Psoas muscle (tissue), 8 donors: ENCODE results near the gene ENSA. TPM values are rescaled to one million over a fixed set of nuclear protein-coding genes. Genes with fewer than 3 reads are reported as not detected.

ENCODE experiments used
- ATAC-seq, 4 donors: fragments of 200-7000 bp; cut with Tn5 transposase; one replicate each; pipeline ENCODE4 v1.9.1; 2020; ENCODE audit warnings: moderate library complexity in 3 of 4, mild to moderate bottlenecking in 2 of 4
- DNase-seq, 2 donors: peaks; one replicate each; pipeline ENCODE4 v3.0.0-alpha.2; 2020
- H3K27ac ChIP-seq: fragments of 200-600 bp; one replicate; pipeline ENCODE4 v1.8.0; 2022
- H3K27me3 ChIP-seq, 3 donors: fragments of 200-600 bp in 1 of 3; one replicate each; pipeline versions ENCODE4 v1.6.1 to v1.8.0; 2013 to 2022; ENCODE audit warnings: low read length in 2 of 3, mild to moderate bottlenecking in 2 of 3, moderate library complexity in 1 of 3; ENCODE audit not compliant: insufficient read depth in 3 of 3
- H3K36me3 ChIP-seq, 2 donors: fragments of 200-600 bp in 1 of 2; one replicate each; pipeline versions ENCODE4 v1.6.1 to v1.8.0; 2013 to 2022; ENCODE audit warnings: low read depth in 1 of 2, mild to moderate bottlenecking in 1 of 2, moderate library complexity in 1 of 2; ENCODE audit not compliant: insufficient read depth in 1 of 2
- H3K4me1 ChIP-seq: fragments of 200-600 bp; one replicate; pipeline ENCODE4 v1.8.0; 2022
- H3K4me3 ChIP-seq: fragments of 200-600 bp; one replicate; pipeline ENCODE4 v1.8.0; 2022; ENCODE audit warnings: mild to moderate bottlenecking
- H3K9me3 ChIP-seq: fragments of 200-600 bp; one replicate; pipeline ENCODE4 v1.8.0; 2022
- CTCF ChIP-seq: fragments of 200-600 bp; IDR thresholded peaks from one replicate; pipeline ENCODE4 v1.8.0; 2022; ENCODE audit warnings: antibody characterized with exemption
- WGBS, 3 donors: extraction: QIAGEN DNeasy Blood & Tissue Kit; methylation state at CpG; one replicate each; pipeline versions ENCODE4 v1.1.6 to v1.1.7; 2013; 5-methylcytosine and 5-hydroxymethylcytosine counted together
- intact Hi-C, 2 donors: fragments of 100-400 bp; cut with DNase I; formaldehyde crosslinking; loops; one replicate each; pipeline versions ENCODE4 v1.11.0 to v1.14.2; 2022
- long read RNA-seq, 2 donors: library from polyadenylated mRNA; unstranded; transcript quantifications; one replicate each; pipeline ENCODE4 v2.0.0, GENCODE V29; 2021
- polyA plus RNA-seq, 3 donors: library from polyadenylated mRNA; stranded (reverse); fragments of 200-250 nt; gene quantifications; one replicate each; pipeline ENCODE4 v1.2.3, GENCODE V29; 2013
- total RNA-seq, 4 donors: library from RNA; stranded (reverse); fragmentation: NEBNext Ultra II Directional in 2 of 4; extraction: Animal tissue kit (Norgen Biotek cat#: 25700) in 2 of 4; gene quantifications; one replicate each; pipeline versions ENCODE4 v1.2.1 to v1.2.4, GENCODE V29; 2021 to 2023
- donor health status: healthy with polysubstance abuse.
- donor health status: DM: no; HTN: no; CAD: no; lungs with moderate emphysema.
- donor health status: Bipolar disorder and iron deficiency.
- donor health status: healthy.
- donor health status: DM: yes; HTN: yes; CAD: no.
- donor health status: DM: no; HTN: no; CAD: no.
- donor health status: DM: no; HTN: no; CAD: no.
- donor health status: DM: yes; HTN: yes; CAD: no.

The ENSA gene
- total RNA-seq = 100 to 1,000 TPM; 120 to 196 (median 162) TPM
- 100 to 1,000 TPM in 2 of 3 donors, 10 to 100 TPM in 1; 76.7 to 199 (median 130) TPM for polyA plus RNA-seq
- long read RNA-seq, donor 1, transcript ENSA-201 (3 exons, 2,818 nt) = major isoform, 89 of 112 reads
- long read RNA-seq, donor 1, transcript ENSA-208 (4 exons, 2,085 nt) = minor isoform, 6 of 112 reads
- long read RNA-seq, donor 1, partial matches to known transcripts = 3 of 112 reads
- long read RNA-seq, donor 1, other reads (novel, unspliced or antisense) = 12 of 112 reads
- long read RNA-seq, donor 2, transcript ENSA-201 (3 exons, 2,818 nt) = major isoform, 217 of 273 reads
- long read RNA-seq, donor 2, transcript ENSA-211 (3 exons, 793 nt) = minor isoform, 12 of 273 reads
- long read RNA-seq, donor 2, partial matches to known transcripts = 7 of 273 reads
- long read RNA-seq, donor 2, other reads (novel, unspliced or antisense) = 31 of 273 reads

GRCh38 chr1:150629115-150629928, at the start of gene ENSA:
TSS of gene ENSA (minus strand) at chr1:150629612. CDS start at chr1:150629470, 142 bp downstream.
- peak within 1 kb of the TSS; percentile 93 for H3K27ac ChIP-seq
- 0 to 1% (median 0%) methylated on average over 46 to 49 of the region's 49 CpGs for WGBS, 3 donors
- intact Hi-C loops = loop anchor here (2.0 to 10.0 kb wide), 3 partner anchors 69 to 155 kb away; partner anchors contain the start of gene TARS2 (in 1 of the 2)

GRCh38 chr1:150678988-150679387, 49.6 kb upstream of the ENSA start:
- 96 to 100% (median 97%) methylated on average over 1 of the region's 1 CpG for WGBS, 3 donors
- no peak overlapping the region for H3K27ac ChIP-seq
- H3K4me1 ChIP-seq = no peaks in the 10 kb centered on the region
- no peak for ATAC-seq
- intact Hi-C loops = no loop called here
- no peaks in the 10 kb centered on the region for H3K9me3 ChIP-seq
- peaks cover 0 to 44% of the 10 kb centered on the region in 2 donors for H3K36me3 ChIP-seq
- H3K4me3 ChIP-seq = no peak overlapping the region
- no peak for DNase-seq
- no peaks in the 10 kb centered on the region for H3K27me3 ChIP-seq
- no peak for TF ChIP-seq CTCF

More at GRCh38 chr1:150629115-150629928, at the start of gene ENSA:
- Histone ChIP-seq H3K27me3 (no peaks in the 10 kb centered on the region), H3K9me3 (no peaks in the 10 kb centered on the region), H3K36me3 (peaks cover 8 to 36% of the 10 kb centered on the region in 2 donors), H3K4me1 (peaks cover 30% of the 10 kb centered on the region), H3K4me3 (peak within 1 kb of the TSS; percentile 77)
- no peak for TF ChIP-seq CTCF
- DNase-seq (peak; percentile 97 to 99), ATAC-seq (peak; percentile 93 to 96 (median 94))

GRCh38 chr1:150674881-150675280, 45.5 kb upstream of the ENSA start:
- Histone ChIP-seq H3K36me3 (peaks cover 0 to 31% of the 10 kb centered on the region in 2 donors), H3K27me3 (no peaks in the 10 kb centered on the region), H3K27ac (no peak overlapping the region), H3K4me3 (no peak overlapping the region), H3K4me1 (no peaks in the 10 kb centered on the region), H3K9me3 (no peaks in the 10 kb centered on the region)
- DNase-seq (no peak), ATAC-seq (no peak)
- TF ChIP-seq CTCF = no peak
- intact Hi-C loops = no loop called here
- WGBS, 3 donors = 91 to 93% (median 91%) methylated on average over 4 of the region's 4 CpGs

DNA sequence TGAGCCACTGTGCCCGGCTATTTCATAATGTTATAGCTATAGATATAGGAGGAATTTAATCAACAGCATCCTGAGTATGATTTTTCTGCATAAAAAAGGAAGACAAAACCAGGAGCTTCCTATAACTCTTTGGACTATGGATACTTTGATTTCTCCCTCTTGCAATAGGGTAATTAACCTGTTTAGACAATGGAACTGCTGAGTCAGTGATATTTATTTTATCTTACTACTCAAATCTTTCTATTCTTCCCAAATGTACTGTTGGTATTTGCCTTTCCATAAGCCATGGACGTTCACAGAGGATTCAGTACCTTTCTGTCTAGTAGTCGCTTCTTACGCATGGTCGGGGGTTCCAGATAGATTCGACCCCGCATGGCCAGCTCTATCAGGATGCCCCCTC, 33.9 kb upstream of the ENSA start:
- DNase-seq (no peak), ATAC-seq (no peak)
- Histone ChIP-seq H3K27me3 (no peaks in the 10 kb centered on the region), H3K9me3 (no peaks in the 10 kb centered on the region), H3K4me3 (no peak overlapping the region), H3K27ac (no peak overlapping the region), H3K36me3 (peaks cover 5 to 54% of the 10 kb centered on the region in 2 donors), H3K4me1 (peaks cover 4% of the 10 kb centered on the region)
- TF ChIP-seq CTCF = no peak
- intact Hi-C loops = no loop called here
- 87 to 96% (median 92%) methylated on average over 7 of the region's 7 CpGs for WGBS, 3 donors
